HS-5 (cell line): ENCODE data around the gene ABCB1.

Source experiments
- DNase-seq: peaks from one replicate; pipeline ENCODE4 v3.0.0-alpha.2; 2012; ENCODE audit warnings: low read depth

Gene ABCB1

DNA sequence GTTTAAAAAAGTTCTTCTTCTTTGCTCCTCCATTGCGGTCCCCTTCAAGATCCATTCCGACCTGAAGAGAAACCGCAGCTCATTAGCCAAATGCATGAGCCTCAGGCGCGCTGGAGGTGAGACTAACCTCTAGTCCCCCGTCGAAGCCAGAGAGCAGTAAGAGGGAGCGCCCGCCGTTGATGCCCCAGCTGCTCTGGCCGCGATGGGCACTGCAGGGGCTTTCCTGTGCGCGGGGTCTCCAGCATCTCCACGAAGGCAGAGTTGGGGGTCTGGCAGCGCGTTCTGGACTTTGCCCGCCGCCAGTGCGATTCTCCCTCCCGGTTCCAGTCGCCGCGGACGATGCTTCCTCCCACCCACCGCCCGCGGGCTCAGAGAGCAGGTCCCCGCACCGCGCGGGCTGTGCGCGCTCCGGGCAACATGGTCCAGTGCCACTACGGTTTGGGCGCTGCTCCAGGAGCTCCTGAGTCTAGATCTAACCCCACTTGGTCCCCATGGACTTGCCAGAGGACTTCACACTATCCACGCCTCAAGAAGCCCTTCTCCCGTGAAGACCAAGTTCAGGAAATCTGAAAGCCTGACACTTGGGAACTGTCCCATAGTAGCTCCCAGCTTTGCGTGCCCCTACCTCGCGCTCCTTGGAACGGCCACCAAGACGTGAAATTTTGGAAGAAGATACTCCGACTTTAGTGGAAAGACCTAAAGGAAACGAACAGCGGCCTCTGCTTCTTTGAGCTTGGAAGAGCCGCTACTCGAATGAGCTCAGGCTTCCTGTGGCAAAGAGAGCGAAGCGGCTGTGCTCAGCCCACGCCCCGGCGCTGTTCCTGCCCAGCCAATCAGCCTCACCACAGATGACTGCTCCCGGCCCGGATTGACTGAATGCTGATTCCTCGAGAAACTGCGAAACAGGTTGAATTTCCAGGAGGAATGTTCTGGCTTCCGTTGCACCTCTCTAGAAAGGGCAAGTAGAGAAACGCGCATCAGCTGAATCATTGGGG lies at the start of gene ABCB1:
ABCB1 (minus strand) TSS at position 755 of the 995 bp plus-strand sequence; CDS start at position 55, 700 bp downstream.
- DNase-seq = no peak

DNA sequence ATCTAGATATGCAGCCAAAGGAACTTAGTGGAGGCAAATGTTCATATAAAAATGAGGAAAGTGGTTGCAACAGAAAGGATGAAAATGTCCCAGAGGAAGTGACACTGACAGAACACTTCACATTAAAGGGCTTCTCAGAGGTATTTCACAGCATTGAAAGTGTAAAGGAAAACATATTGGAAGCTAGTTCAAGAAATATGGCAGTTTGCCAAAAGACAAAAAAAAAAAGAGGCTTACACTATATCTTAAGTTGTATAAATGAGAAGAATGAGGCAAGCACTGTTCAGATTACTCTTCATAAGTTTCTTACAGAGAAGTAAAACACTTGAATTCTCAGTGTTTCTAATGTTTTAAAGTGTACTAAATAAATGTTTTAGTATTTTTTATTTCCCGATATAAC lies 47.6 kb upstream of the ABCB1 start:
- no peak for DNase-seq

GRCh38 chr7:87645446-87645845 lies 44.8 kb upstream of the ABCB1 start:
- DNase-seq = no peak

DNA sequence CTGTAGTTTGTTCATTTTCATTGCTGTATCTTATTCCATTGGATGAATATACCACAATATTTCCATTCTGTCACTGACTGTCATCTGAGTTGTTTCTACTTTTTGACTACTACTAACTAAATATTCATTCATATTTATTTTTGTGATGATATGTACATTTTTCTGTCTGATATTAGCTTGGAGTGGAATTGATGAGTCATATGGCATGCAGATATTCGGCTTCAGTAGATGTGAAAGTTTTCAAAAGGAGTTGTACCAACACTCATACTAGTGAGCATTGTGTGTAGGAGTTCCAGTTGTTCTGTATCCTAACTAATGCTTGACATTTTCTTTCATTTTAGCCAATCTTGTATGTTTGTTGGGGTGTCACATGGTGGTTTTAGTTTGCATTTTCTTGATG lies 35.2 kb upstream of the ABCB1 start:
- no peak for DNase-seq

- DNase-seq = no peak
Observed at GRCh38 chr7:87628780-87629569, 28.3 kb upstream of the ABCB1 start.

DNA sequence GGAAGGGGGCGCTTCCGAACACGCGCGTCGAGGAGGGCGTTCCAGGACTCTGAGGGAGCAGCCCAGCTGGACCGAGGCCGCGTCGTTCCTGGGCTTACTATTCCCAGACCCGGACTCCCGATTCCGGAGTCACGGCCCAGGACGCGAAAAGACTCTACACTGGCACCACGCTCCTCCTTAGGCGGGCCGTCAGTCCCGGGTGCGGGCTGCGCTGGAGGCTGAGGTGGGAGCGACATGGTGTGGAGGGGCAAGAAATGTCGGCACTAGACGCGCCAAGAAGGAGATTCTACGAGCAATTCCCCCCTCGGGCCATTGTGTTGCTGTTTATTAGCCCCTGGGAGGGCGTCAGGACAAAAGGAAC lies 26.9 kb upstream of the ABCB1 start:
- no peak for DNase-seq

GRCh38 chr7:87625101-87625500 lies 24.4 kb upstream of the ABCB1 start:
- no peak for DNase-seq

DNA sequence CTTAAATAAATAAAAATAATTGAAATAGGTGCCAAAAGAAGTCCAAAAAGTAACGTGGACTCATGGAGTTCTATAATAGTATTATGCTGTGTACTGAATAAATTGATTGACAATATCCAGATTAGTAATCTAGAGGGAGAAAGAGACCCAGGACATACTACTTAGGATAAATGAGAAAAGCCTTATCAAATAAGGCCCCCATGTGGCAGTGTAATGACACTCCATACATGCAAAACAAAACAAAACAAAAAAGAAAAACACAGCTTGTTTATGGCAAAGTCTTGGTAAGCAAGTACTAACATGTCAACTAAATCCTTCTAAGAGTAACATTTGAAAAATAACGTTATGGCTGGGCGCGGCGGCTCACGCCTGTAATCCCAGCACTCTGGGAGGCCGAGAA lies 23.9 kb upstream of the ABCB1 start:
- DNase-seq = no peak

- DNase-seq = no peak
Observed at GRCh38 chr7:87615197-87615596, 14.5 kb upstream of the ABCB1 start.

GRCh38 chr7:87609916-87610315 lies 9.2 kb upstream of the ABCB1 start:
- no peak for DNase-seq

- DNase-seq = no peak
Observed at GRCh38 chr7:87608431-87608830, 7.7 kb upstream of the ABCB1 start.

DNA sequence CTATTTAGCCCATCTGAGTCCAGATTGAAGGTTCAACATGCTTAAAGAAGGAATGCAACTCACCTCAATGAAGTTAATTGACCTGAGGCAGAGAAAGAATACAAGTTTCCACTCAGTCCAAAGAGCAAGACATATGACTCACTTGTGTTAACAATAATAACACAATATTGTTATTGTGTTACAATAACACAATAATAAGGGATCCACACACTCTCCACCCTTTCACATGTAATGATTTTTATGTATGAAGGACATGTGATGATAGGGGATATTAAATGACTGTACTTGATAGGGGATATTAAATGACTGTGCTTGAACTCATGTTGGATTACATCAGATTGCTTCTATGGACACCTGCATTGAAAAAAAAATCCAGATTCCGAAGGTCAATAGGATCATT lies 3.6 kb upstream of the ABCB1 start:
- DNase-seq = no peak

DNA sequence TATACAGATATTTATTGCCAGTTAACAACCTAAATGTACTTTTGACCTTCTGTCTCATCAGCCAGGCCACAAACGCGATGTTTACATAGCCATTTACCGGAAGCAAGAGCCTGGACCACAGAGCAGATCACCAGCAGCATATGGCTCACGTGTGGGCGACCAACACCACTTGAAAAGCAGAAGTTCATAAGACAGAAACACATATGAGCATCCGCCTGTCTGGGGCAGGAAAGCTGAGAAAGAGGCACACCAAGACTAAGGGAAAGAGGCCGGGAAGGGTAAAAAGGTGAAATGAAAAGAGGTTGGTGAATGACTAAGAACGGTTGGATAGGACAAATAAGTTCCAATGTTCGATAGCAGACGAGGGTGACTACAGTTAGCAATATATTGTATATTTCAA lies 1.3 kb downstream of the ABCB1 start:
- no peak for DNase-seq

- DNase-seq = no peak
Observed at GRCh38 chr7:87598234-87599009, 2.3 kb downstream of the ABCB1 start.

DNA sequence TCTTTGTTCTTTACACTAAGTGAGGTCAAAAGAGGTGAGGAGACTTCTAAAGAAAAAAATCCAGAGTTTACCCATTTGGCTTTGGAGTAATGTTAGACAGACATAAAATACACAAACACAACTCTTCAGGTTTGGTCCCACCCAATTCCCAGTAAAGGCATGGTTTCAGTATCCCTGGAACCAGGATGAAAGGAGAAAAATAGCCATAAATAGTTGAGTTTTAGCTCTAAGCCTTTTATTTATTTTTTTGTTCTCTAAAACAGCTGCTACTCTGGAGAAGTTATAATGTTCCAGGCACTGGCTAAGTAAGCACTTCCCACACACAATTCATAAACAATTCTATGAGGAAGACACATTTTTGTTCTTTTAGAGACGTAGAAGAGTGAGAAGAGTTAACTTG lies 4.0 kb downstream of the ABCB1 start:
- no peak for DNase-seq

DNA sequence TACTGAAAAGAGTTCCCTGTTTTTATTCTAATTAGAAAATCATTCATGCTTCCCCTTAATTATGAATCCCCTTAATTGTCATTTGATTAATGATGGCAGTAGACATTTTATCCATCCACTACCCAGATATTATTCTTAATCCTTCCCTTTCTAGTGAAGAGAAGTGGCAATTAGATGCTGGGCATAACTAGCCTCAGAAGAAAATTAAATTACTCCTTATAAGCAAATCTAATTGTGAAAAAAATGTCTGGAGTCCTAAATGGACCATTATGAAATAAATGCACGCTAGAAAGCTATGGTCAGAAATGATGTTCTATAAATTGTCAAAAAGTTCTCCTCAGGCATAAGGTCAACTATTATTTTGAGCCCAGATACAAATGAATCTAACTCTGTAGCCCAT lies 4.5 kb downstream of the ABCB1 start:
- no peak for DNase-seq

- no peak for DNase-seq
Observed at GRCh38 chr7:87592300-87592699, 8.4 kb downstream of the ABCB1 start.

DNA sequence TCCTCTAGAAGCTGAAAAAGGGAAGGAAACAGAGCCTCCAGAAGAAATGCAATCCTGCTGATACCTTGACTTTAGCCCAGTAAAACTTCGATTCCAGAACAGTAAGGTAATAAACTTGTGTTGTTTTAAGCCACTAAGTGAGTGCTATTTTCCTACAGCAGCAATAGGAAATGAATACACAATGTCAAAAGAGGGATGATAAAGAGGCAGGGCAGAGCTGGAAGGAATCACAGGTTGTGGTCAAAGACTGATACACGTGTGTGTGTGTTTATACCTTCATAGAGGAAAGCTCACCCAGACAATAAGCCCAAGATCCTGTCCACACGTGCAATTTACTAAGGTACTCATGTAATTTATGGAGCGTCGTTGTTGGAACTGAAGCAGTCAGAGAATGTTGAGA lies 9.5 kb downstream of the ABCB1 start:
- DNase-seq = no peak

GRCh38 chr7:87590578-87590977 lies 10.1 kb downstream of the ABCB1 start:
- no peak for DNase-seq

GRCh38 chr7:87589631-87590030 lies 11.1 kb downstream of the ABCB1 start:
- DNase-seq = no peak

GRCh38 chr7:87581723-87582122 lies 19.0 kb downstream of the ABCB1 start:
- DNase-seq = no peak

GRCh38 chr7:87580636-87581035 lies 20.0 kb downstream of the ABCB1 start:
- no peak for DNase-seq
